Breast epithelium (tissue), 3 donors: ENCODE results near the gene PRKN.

Experiments
- POLR2A ChIP-seq: fragments of 450-650 bp; IDR thresholded peaks from one replicate; pipeline ENCODE4 v1.6.1; 2016; ENCODE audit warnings: antibody characterized with exemption, mild to moderate bottlenecking, moderate library complexity
- TF ChIP-seq, protein P1 (sequence below), 3 donors: fragments of 450-650 bp; IDR thresholded peaks; one replicate each; pipeline ENCODE4 v1.5.1; 2016 to 2017; ENCODE audit warnings: antibody characterized with exemption in 3 of 3, mild to moderate bottlenecking in 3 of 3, moderate library complexity in 3 of 3

DNA sequence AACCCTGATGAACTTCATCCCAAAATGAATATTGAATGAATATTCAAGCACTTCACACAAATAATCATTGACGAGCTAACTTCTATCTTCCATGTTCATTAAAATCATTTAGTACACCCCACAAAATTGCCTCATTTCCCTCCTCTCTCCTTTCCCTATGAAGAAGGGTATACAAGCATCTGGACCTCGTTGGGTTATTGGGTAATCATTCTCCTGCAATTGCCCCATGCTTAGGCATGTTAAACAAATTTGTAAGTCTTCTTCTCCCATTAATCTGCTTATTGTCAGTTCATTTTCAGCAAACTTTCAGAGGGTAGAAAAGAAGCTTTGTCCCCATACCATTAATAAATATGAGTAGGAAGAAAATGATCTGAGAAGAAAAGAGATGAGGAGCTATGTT, 27.6 kb downstream of the PRKN start:
- no peak for TF ChIP-seq POLR2A
- TF ChIP-seq, protein P1, sequence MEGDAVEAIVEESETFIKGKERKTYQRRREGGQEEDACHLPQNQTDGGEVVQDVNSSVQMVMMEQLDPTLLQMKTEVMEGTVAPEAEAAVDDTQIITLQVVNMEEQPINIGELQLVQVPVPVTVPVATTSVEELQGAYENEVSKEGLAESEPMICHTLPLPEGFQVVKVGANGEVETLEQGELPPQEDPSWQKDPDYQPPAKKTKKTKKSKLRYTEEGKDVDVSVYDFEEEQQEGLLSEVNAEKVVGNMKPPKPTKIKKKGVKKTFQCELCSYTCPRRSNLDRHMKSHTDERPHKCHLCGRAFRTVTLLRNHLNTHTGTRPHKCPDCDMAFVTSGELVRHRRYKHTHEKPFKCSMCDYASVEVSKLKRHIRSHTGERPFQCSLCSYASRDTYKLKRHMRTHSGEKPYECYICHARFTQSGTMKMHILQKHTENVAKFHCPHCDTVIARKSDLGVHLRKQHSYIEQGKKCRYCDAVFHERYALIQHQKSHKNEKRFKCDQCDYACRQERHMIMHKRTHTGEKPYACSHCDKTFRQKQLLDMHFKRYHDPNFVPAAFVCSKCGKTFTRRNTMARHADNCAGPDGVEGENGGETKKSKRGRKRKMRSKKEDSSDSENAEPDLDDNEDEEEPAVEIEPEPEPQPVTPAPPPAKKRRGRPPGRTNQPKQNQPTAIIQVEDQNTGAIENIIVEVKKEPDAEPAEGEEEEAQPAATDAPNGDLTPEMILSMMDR (IDR thresholded peaks at IDR 0.05), result no peak
